PC-3 (cell line): ENCODE data around the gene ADAMTS13. TPM values are rescaled to one million over a fixed set of nuclear protein-coding genes. Genes with fewer than 3 reads are reported as not detected.

Source experiments
- ATAC-seq: fragments of 200-7000 bp; cut with Tn5 transposase; 2 replicates; pipeline ENCODE4 v1.9.1; 2020; ENCODE audit warnings: mild to moderate bottlenecking, moderate library complexity
- BruUV-seq: library from RNA; stranded (reverse); fragments of 400-500 nt; replicated peaks from 2 replicates; lab custom pipeline; 2021; lab: Mats Ljungman, UMichigan
- CTCF ChIA-PET: fragments of 300-600 bp; sonication (Branson Sonifier 250); formaldehyde crosslinking; loops from one replicate; lab custom pipeline; 2022; ENCODE audit warnings: antibody characterized with exemption; lab: Charles Lee
- POLR2A ChIA-PET: fragments of 300-600 bp; sonication (Branson Sonifier 250); formaldehyde crosslinking; loops from one replicate; lab custom pipeline; 2022; ENCODE audit warnings: antibody characterized with exemption; ENCODE audit not compliant: unreplicated experiment; lab: Charles Lee
- DNase-seq: peaks from one replicate; pipeline ENCODE4 v3.0.0-alpha.2; 2015
- H2AFZ ChIP-seq: fragments of 300-600 bp; sonication (generic); 2 replicates; pipeline ENCODE4 v1.6.0; 2016; ENCODE audit warnings: antibody characterized with exemption, low read length
- H3F3A ChIP-seq: fragments of 300-600 bp; sonication (generic); one replicate; pipeline ENCODE4 v1.6.0; 2017; ENCODE audit warnings: antibody characterized with exemption, low read length, control low read depth, mild to moderate bottlenecking; ENCODE audit not compliant: unreplicated experiment
- H3K27ac ChIP-seq: fragments of 300-600 bp; sonication (generic); 2 replicates; pipeline ENCODE4 v1.5.1; 2016; ENCODE audit warnings: mild to moderate bottlenecking, low read length
- H3K27me3 ChIP-seq: fragments of 300-600 bp; sonication (generic); 2 replicates; pipeline ENCODE4 v1.6.1; 2016; ENCODE audit warnings: low read length, mixed read lengths
- H3K36me3 ChIP-seq: fragments of 300-600 bp; sonication (generic); 2 replicates; pipeline ENCODE4 v1.6.1; 2016; ENCODE audit warnings: low read depth, mixed run types, low read length, mixed read lengths
- H3K4me1 ChIP-seq: fragments of 300-600 bp; sonication (generic); 2 replicates; pipeline ENCODE4 v1.5.1; 2016; ENCODE audit warnings: low read length; ENCODE audit not compliant: insufficient read depth
- H3K4me2 ChIP-seq: fragments of 300-600 bp; sonication (generic); 2 replicates; pipeline ENCODE4 v1.6.0; 2016; ENCODE audit warnings: low read length
- H3K4me3 ChIP-seq: fragments of 300-600 bp; sonication (generic); 2 replicates; pipeline ENCODE4 v1.5.1; 2016; ENCODE audit warnings: mild to moderate bottlenecking, low read length, mixed read lengths
- H3K79me2 ChIP-seq: fragments of 300-600 bp; sonication (generic); 2 replicates; pipeline ENCODE4 v1.6.1; 2017; ENCODE audit warnings: low read length, mixed read lengths
- H3K9ac ChIP-seq: fragments of 300-600 bp; sonication (generic); 2 replicates; pipeline ENCODE4 v1.6.0; 2016; ENCODE audit warnings: mild to moderate bottlenecking, low read length
- H3K9me2 ChIP-seq: fragments of 300-600 bp; sonication (generic); replicated peaks from 2 replicates; pipeline ENCODE4 v1.6.1; 2016; ENCODE audit warnings: mixed run types, low read length, mixed read lengths
- H3K9me3 ChIP-seq: fragments of 300-600 bp; sonication (generic); 2 replicates; pipeline ENCODE4 v1.6.1; 2016; ENCODE audit warnings: low read length, mixed read lengths
- H4K20me1 ChIP-seq: fragments of 300-600 bp; sonication (generic); 2 replicates; pipeline ENCODE4 v1.6.1; 2016; ENCODE audit warnings: low read length, mixed read lengths
- CTCF ChIP-seq: fragments of 300-600 bp; sonication (generic); conservative IDR thresholded peaks from 2 replicates; pipeline ENCODE4 v1.5.1; 2017; ENCODE audit warnings: antibody characterized with exemption, low read depth, mild to moderate bottlenecking, low read length
- EZH2 ChIP-seq: fragments of 300-600 bp; sonication (generic); IDR thresholded peaks from one replicate; pipeline ENCODE4 v1.6.1; 2017; ENCODE audit warnings: antibody characterized with exemption, mild to moderate bottlenecking, low read length; ENCODE audit not compliant: unreplicated experiment
- EZH2phosphoT487 ChIP-seq: fragments of 300-600 bp; sonication (generic); IDR thresholded peaks from 2 replicates; pipeline ENCODE4 v1.6.1; 2018; ENCODE audit warnings: mild to moderate bottlenecking, antibody characterized with exemption, low read length, borderline replicate concordance
- intact Hi-C: fragments of 100-400 bp; cut with micrococcal nuclease; formaldehyde crosslinking; loops from 2 replicates; pipeline ENCODE4 v1.9.0; 2023
- total RNA-seq: library from RNA; depleted of rRNA; stranded (reverse); fragments of >200 nt; gene quantifications from 2 replicates; pipeline ENCODE4 v1.2.3, GENCODE V29; 2014

ADAMTS13 gene
- total RNA-seq, 1 experiment from 2014 or later, result 0.95 TPM

- Histone ChIP-seq H3K9me2 (no peaks in the 10 kb centered on the region), H3K4me2 (no peak overlapping the region), H2AFZ (no peak overlapping the region), H3F3A (no peaks in the 10 kb centered on the region), H4K20me1 (no peaks in the 10 kb centered on the region), H3K79me2 (no peaks in the 10 kb centered on the region), H3K4me1 (no peaks in the 10 kb centered on the region), H3K27ac (no peak overlapping the region), H3K4me3 (no peak overlapping the region), H3K27me3 (no peaks in the 10 kb centered on the region), H3K36me3 (peaks cover 17% of the 10 kb centered on the region; the same call in 1 of the 2 replicates), H3K9ac (no peak overlapping the region), H3K9me3 (no peaks in the 10 kb centered on the region)
- no TSS peak for BruUV-seq
- POLR2A ChIA-PET, result no interaction called here
- DNase-seq (peak; percentile 48), ATAC-seq (peak; percentile 82)
- CTCF ChIA-PET, result no interaction called here
- TF ChIP-seq EZH2phosphoT487 (no peak), CTCF (peak; percentile 80), EZH2 (no peak)
- intact Hi-C loops, result loop anchor here (1.0 kb wide), 1 partner anchor 80 kb away; no protein-coding TSS in a partner anchor
Measured at GRCh38 chr9:133406480-133407307, 15.5 kb upstream of the ADAMTS13 start.

- DNase-seq (no peak), ATAC-seq (no peak)
- Histone ChIP-seq H3K9me3 (no peaks in the 10 kb centered on the region), H3K4me2 (no peak overlapping the region), H3K4me3 (no peak overlapping the region), H3K79me2 (no peaks in the 10 kb centered on the region), H3K36me3 (peaks cover 17% of the 10 kb centered on the region; the same call in 1 of the 2 replicates), H3K27ac (no peak overlapping the region), H2AFZ (no peak overlapping the region), H3F3A (no peaks in the 10 kb centered on the region), H3K27me3 (no peaks in the 10 kb centered on the region), H3K9me2 (no peaks in the 10 kb centered on the region), H3K4me1 (no peaks in the 10 kb centered on the region), H3K9ac (no peak overlapping the region), H4K20me1 (no peaks in the 10 kb centered on the region)
- intact Hi-C loops, result no loop called here
- BruUV-seq, result no TSS peak
- TF ChIP-seq EZH2phosphoT487 (no peak), CTCF (no peak), EZH2 (no peak)
- ChIA-PET CTCF (no interaction called here), POLR2A (no interaction called here)
Measured at GRCh38 chr9:133408042-133408441, 14.1 kb upstream of the ADAMTS13 start.

GRCh38 chr9:133415170-133415569, 7.0 kb upstream of the ADAMTS13 start:
- ATAC-seq, result no peak
- POLR2A ChIA-PET, result no interaction called here

More at GRCh38 chr9:133415170-133415569, 7.0 kb upstream of the ADAMTS13 start:
- Histone ChIP-seq H3K9ac (no peak overlapping the region), H3K36me3 (peaks cover 11% of the 10 kb centered on the region), H3K9me2 (no peaks in the 10 kb centered on the region), H3K4me1 (peaks cover 7% of the 10 kb centered on the region; the same call in 1 of the 2 replicates), H2AFZ (no peak overlapping the region), H3K27me3 (no peaks in the 10 kb centered on the region), H3K4me2 (no peak overlapping the region), H3K9me3 (no peaks in the 10 kb centered on the region), H3K27ac (no peak overlapping the region), H4K20me1 (no peaks in the 10 kb centered on the region), H3K4me3 (no peak overlapping the region), H3F3A (no peaks in the 10 kb centered on the region), H3K79me2 (peaks cover 46% of the 10 kb centered on the region)
- no TSS peak for BruUV-seq
- TF ChIP-seq EZH2phosphoT487 (no peak), CTCF (no peak), EZH2 (no peak)
- DNase-seq, result no peak
- CTCF ChIA-PET, result no interaction called here
- intact Hi-C loops, result no loop called here
